ENCODE measurements around the gene ME2.

ME2 gene

GRCh38 chr18:50950626-50951025 is 71.7 kb downstream of the ME2 start:
- no peak for TF ChIP-seq CTCF (IDR thresholded peaks at IDR 0.05)
- no peaks in the 10 kb centered on the region for H3K27me3 ChIP-seq
- H3K36me3 ChIP-seq: peaks cover 29% of the 10 kb centered on the region
- H3K27ac ChIP-seq: no peak overlapping the region
- H3K4me1 ChIP-seq (ENCODE audit: control insufficient read depth in 1 of 2, insufficient read depth in 1 of 2, low read depth in 1 of 2, low read length in 1 of 2): no peaks in the 10 kb centered on the region
- H3K4me3 ChIP-seq (ENCODE audit: low read depth in 1 of 2, low read length in 1 of 2): no peak overlapping the region
- no peaks in the 10 kb centered on the region for H3K9me3 ChIP-seq

- Histone ChIP-seq H3K4me3 (ENCODE audit: low read depth in 1 of 2, low read length in 1 of 2) (no peak overlapping the region), H3K4me1 (ENCODE audit: control insufficient read depth in 1 of 2, insufficient read depth in 1 of 2, low read depth in 1 of 2, low read length in 1 of 2) (no peaks in the 10 kb centered on the region), H3K36me3 (peaks cover 4% of the 10 kb centered on the region)
Measured at GRCh38 chr18:50953822-50954221, 74.9 kb downstream of the ME2 start.

GRCh38 chr18:50955253-50955652 is 76.3 kb downstream of the ME2 start:
- Histone ChIP-seq H3K4me3 (ENCODE audit: low read depth in 1 of 2, low read length in 1 of 2) (no peak overlapping the region), H3K9me3 (no peaks in the 10 kb centered on the region), H3K36me3 (peaks cover 4% of the 10 kb centered on the region), H3K4me1 (ENCODE audit: control insufficient read depth in 1 of 2, insufficient read depth in 1 of 2, low read depth in 1 of 2, low read length in 1 of 2) (no peaks in the 10 kb centered on the region), H3K27me3 (no peaks in the 10 kb centered on the region), H3K27ac (no peak overlapping the region)
- TF ChIP-seq CTCF (IDR thresholded peaks at IDR 0.05): no peak

More at GRCh38 chr18:50953822-50954221, 74.9 kb downstream of the ME2 start:
- Histone ChIP-seq H3K9me3 (no peaks in the 10 kb centered on the region), H3K27me3 (no peaks in the 10 kb centered on the region), H3K27ac (no peak overlapping the region)
- no peak for TF ChIP-seq CTCF (IDR thresholded peaks at IDR 0.05)

GRCh38 chr18:50956116-50956515 is 77.2 kb downstream of the ME2 start:
- no peaks in the 10 kb centered on the region for H3K9me3 ChIP-seq
- H3K4me1 ChIP-seq (ENCODE audit: control insufficient read depth in 1 of 2, insufficient read depth in 1 of 2, low read depth in 1 of 2, low read length in 1 of 2): no peaks in the 10 kb centered on the region
- no peak for TF ChIP-seq CTCF (IDR thresholded peaks at IDR 0.05)
- H3K27ac ChIP-seq: no peak overlapping the region
- no peak overlapping the region for H3K4me3 ChIP-seq (ENCODE audit: low read depth in 1 of 2, low read length in 1 of 2)
- no peaks in the 10 kb centered on the region for H3K36me3 ChIP-seq
- H3K27me3 ChIP-seq: no peaks in the 10 kb centered on the region

GRCh38 chr18:50961974-50962373 is 83.1 kb downstream of the ME2 start:
- Histone ChIP-seq H3K36me3 (no peaks in the 10 kb centered on the region), H3K27ac (no peak overlapping the region), H3K4me1 (ENCODE audit: control insufficient read depth in 1 of 2, insufficient read depth in 1 of 2, low read depth in 1 of 2, low read length in 1 of 2) (no peaks in the 10 kb centered on the region), H3K27me3 (no peaks in the 10 kb centered on the region), H3K9me3 (no peaks in the 10 kb centered on the region), H3K4me3 (ENCODE audit: low read depth in 1 of 2, low read length in 1 of 2) (no peak overlapping the region)
- TF ChIP-seq CTCF (IDR thresholded peaks at IDR 0.05): no peak

All from neutrophil (primary cell).